ENCODE data around the gene PKHD1.

The PKHD1 gene

GRCh38 chr6:51768087-51768486 is 319.3 kb downstream of the PKHD1 start:
- no peak for DNase-seq

- DNase-seq = no peak
These were observed 322.2 kb downstream of the PKHD1 start for GRCh38 chr6:51765230-51765629.

GRCh38 chr6:51753635-51754034 is 333.8 kb downstream of the PKHD1 start:
- peak in 1 of 2 donors; percentile 16 for DNase-seq

- DNase-seq = no peak
These were observed 343.4 kb downstream of the PKHD1 start for GRCh38 chr6:51743999-51744398.

GRCh38 chr6:51740658-51741057 is 346.8 kb downstream of the PKHD1 start:
- DNase-seq = no peak

- DNase-seq = no peak
These were observed 348.8 kb downstream of the PKHD1 start for GRCh38 chr6:51738614-51739013.

GRCh38 chr6:51737580-51738360 is 349.6 kb downstream of the PKHD1 start:
- no peak for DNase-seq

- DNase-seq = no peak
These were observed 362.3 kb downstream of the PKHD1 start for GRCh38 chr6:51725155-51725554.

GRCh38 chr6:51720327-51720726 is 367.1 kb downstream of the PKHD1 start:
- DNase-seq = no peak

GRCh38 chr6:51719297-51719696 is 368.1 kb downstream of the PKHD1 start:
- no peak for DNase-seq

- no peak for DNase-seq
These were observed 368.9 kb downstream of the PKHD1 start for GRCh38 chr6:51718533-51718932.

GRCh38 chr6:51717477-51717876 is 369.9 kb downstream of the PKHD1 start:
- DNase-seq = no peak

GRCh38 chr6:51711876-51712275 is 375.5 kb downstream of the PKHD1 start:
- no peak for DNase-seq

GRCh38 chr6:51706086-51706485 is 381.3 kb downstream of the PKHD1 start:
- DNase-seq = no peak

GRCh38 chr6:51704932-51705540 is 382.4 kb downstream of the PKHD1 start:
- no peak for DNase-seq

- DNase-seq = no peak
These were observed 384.6 kb downstream of the PKHD1 start for GRCh38 chr6:51702851-51703250.

- no peak for DNase-seq
These were observed 402.8 kb downstream of the PKHD1 start for GRCh38 chr6:51684603-51685002.

- no peak for DNase-seq
These were observed 403.4 kb downstream of the PKHD1 start for GRCh38 chr6:51684038-51684437.

GRCh38 chr6:51678905-51679620 is 408.4 kb downstream of the PKHD1 start:
- DNase-seq = no peak

GRCh38 chr6:51678274-51678673 is 409.1 kb downstream of the PKHD1 start:
- DNase-seq = no peak

- DNase-seq = no peak
These were observed 411.5 kb downstream of the PKHD1 start for GRCh38 chr6:51675922-51676275.

GRCh38 chr6:51675020-51675921 is 412.1 kb downstream of the PKHD1 start:
- DNase-seq = no peak

- no peak for DNase-seq
These were observed 423.9 kb downstream of the PKHD1 start for GRCh38 chr6:51663525-51663924.

Data from inflammatory macrophage treated with lipopolysaccharide for 1 hour (primary cell).